ENCODE measurements around the gene TXNDC15.
A peak's percentile ranks its signal among the peaks of the same experiment; 100 is the strongest.

Gene TXNDC15

GRCh38 chr5:134873987-134874830, at the start of gene TXNDC15:
Gene TXNDC15 (plus strand): TSS chr5:134874371. CDS start chr5:134874428, 57 bp downstream.
- TF ChIP-seq ZNF70 (CRISPR knock-in tag; IDR thresholded peaks at IDR 0.05) (no peak), ZC3H10 (CRISPR knock-in tag; IDR thresholded peaks at IDR 0.05) (0 out of 2 replicates have a peak, but pooled peaks have one; percentile 34), TCF4 (CRISPR knock-in tag; IDR thresholded peaks at IDR 0.05; ENCODE audit: borderline replicate concordance) (peak; percentile 23; the same call in 1 of the 2 replicates), GLIS3 (CRISPR knock-in tag; IDR thresholded peaks at IDR 0.05) (peak; percentile 87), PATZ1 (CRISPR knock-in tag; IDR thresholded peaks at IDR 0.05; ENCODE audit: borderline replicate concordance) (no peak), CSRNP3 (CRISPR knock-in tag; IDR thresholded peaks at IDR 0.05) (no peak), TSHZ2 (CRISPR knock-in tag; IDR thresholded peaks at IDR 0.05) (peak; percentile 91), SNAI2 (CRISPR knock-in tag; IDR thresholded peaks at IDR 0.05) (no peak), OSR1 (CRISPR knock-in tag; IDR thresholded peaks at IDR 0.05) (no peak), ZNF565 (CRISPR knock-in tag; conservative IDR thresholded peaks at IDR 0.05; ENCODE audit: low read depth) (no peak), ISL1 (CRISPR knock-in tag; IDR thresholded peaks at IDR 0.05) (no peak), ZFP3 (CRISPR knock-in tag; IDR thresholded peaks at IDR 0.05) (peak; percentile 86), PPARA (CRISPR knock-in tag; IDR thresholded peaks at IDR 0.05; ENCODE audit: borderline replicate concordance) (no peak), ESRRG (CRISPR knock-in tag; IDR thresholded peaks at IDR 0.05) (no peak), CSDC2 (CRISPR knock-in tag; IDR thresholded peaks at IDR 0.05) (peak; percentile 87; the same call in 1 of the 2 replicates), CREB5 (CRISPR knock-in tag; IDR thresholded peaks at IDR 0.05; ENCODE audit: low read depth) (no peak), BACH2 (CRISPR knock-in tag; IDR thresholded peaks at IDR 0.05; ENCODE audit: borderline replicate concordance) (no peak), ARNTL (CRISPR knock-in tag; IDR thresholded peaks at IDR 0.05; ENCODE audit: borderline replicate concordance, low read depth) (no peak), RARB (CRISPR knock-in tag; IDR thresholded peaks at IDR 0.05) (no peak), TOX (CRISPR knock-in tag; IDR thresholded peaks at IDR 0.05; ENCODE audit: borderline replicate concordance) (no peak), POU6F1 (CRISPR knock-in tag; IDR thresholded peaks at IDR 0.05; ENCODE audit: borderline replicate concordance, low read depth) (no peak), ZFP30 (CRISPR knock-in tag; IDR thresholded peaks at IDR 0.05) (no peak), ZNF8 (CRISPR knock-in tag; IDR thresholded peaks at IDR 0.05) (no peak)
- ATAC-seq = peak; percentile 93

- TF ChIP-seq ZFP30 (CRISPR knock-in tag; IDR thresholded peaks at IDR 0.05) = no peak
- no peak for TF ChIP-seq ZNF70 (CRISPR knock-in tag; IDR thresholded peaks at IDR 0.05)
- TF ChIP-seq TCF4 (CRISPR knock-in tag; IDR thresholded peaks at IDR 0.05; ENCODE audit: borderline replicate concordance) = no peak
- no peak for TF ChIP-seq ZC3H10 (CRISPR knock-in tag; IDR thresholded peaks at IDR 0.05)
- no peak for TF ChIP-seq GLIS3 (CRISPR knock-in tag; IDR thresholded peaks at IDR 0.05)
- TF ChIP-seq OSR1 (CRISPR knock-in tag; IDR thresholded peaks at IDR 0.05) = no peak
- no peak for TF ChIP-seq TOX (CRISPR knock-in tag; IDR thresholded peaks at IDR 0.05; ENCODE audit: borderline replicate concordance)
- TF ChIP-seq SNAI2 (CRISPR knock-in tag; IDR thresholded peaks at IDR 0.05) = no peak
- no peak for TF ChIP-seq PATZ1 (CRISPR knock-in tag; IDR thresholded peaks at IDR 0.05; ENCODE audit: borderline replicate concordance)
- no peak for TF ChIP-seq CSRNP3 (CRISPR knock-in tag; IDR thresholded peaks at IDR 0.05)
- TF ChIP-seq BACH2 (CRISPR knock-in tag; IDR thresholded peaks at IDR 0.05; ENCODE audit: borderline replicate concordance) = no peak
- no peak for TF ChIP-seq PPARA (CRISPR knock-in tag; IDR thresholded peaks at IDR 0.05; ENCODE audit: borderline replicate concordance)
- TF ChIP-seq ESRRG (CRISPR knock-in tag; IDR thresholded peaks at IDR 0.05) = no peak
- TF ChIP-seq ARNTL (CRISPR knock-in tag; IDR thresholded peaks at IDR 0.05; ENCODE audit: borderline replicate concordance, low read depth) = no peak
- ATAC-seq = no peak
Measured at GRCh38 chr5:134824681-134825080, 49.5 kb upstream of the TXNDC15 start.
